SK-N-SH treated with all-trans-retinoic acid at 6 μM for 48 hours (cell line): ENCODE measurements around the gene COG1.
A peak's percentile ranks its signal among the peaks of the same experiment; 100 is the strongest.

ENCODE experiments used
- ATAC-seq: fragments of 200-7000 bp; cut with Tn5 transposase; 3 replicates; pipeline ENCODE4 v1.9.1; 2020; ENCODE audit warnings: mild to moderate bottlenecking, moderate library complexity
- ARNTL ChIP-seq: fragments of 450-650 bp; formaldehyde crosslinking; IDR thresholded peaks from 2 replicates; pipeline ENCODE4 v1.5.0; 2020; ENCODE audit warnings: low read depth, mild to moderate bottlenecking, moderate library complexity, borderline replicate concordance
- BACH2 ChIP-seq: fragments of 250-450 bp; sonication (Bioruptor Pico); IDR thresholded peaks from 2 replicates; pipeline ENCODE4 v1.9.0; 2021; ENCODE audit warnings: mild to moderate bottlenecking, borderline replicate concordance
- CREB5 ChIP-seq: fragments of 250-450 bp; sonication (Bioruptor Pico); IDR thresholded peaks from 2 replicates; pipeline ENCODE4 v1.5.1; 2020; ENCODE audit warnings: low read depth, mild to moderate bottlenecking, moderate library complexity
- ESRRG ChIP-seq: fragments of 250-450 bp; sonication (Bioruptor Pico); IDR thresholded peaks from 2 replicates; pipeline ENCODE4 v1.6.1; 2021; ENCODE audit warnings: mild to moderate bottlenecking
- GLIS3 ChIP-seq: fragments of 250-450 bp; sonication (Bioruptor Pico); IDR thresholded peaks from 2 replicates; pipeline ENCODE4 v1.5.0; 2020; ENCODE audit warnings: mild to moderate bottlenecking, moderate library complexity
- ISL1 ChIP-seq: fragments of 250-450 bp; sonication (Bioruptor Pico); IDR thresholded peaks from 2 replicates; pipeline ENCODE4 v2.1.2; 2022; ENCODE audit warnings: mild to moderate bottlenecking, moderate library complexity
- OSR1 ChIP-seq: fragments of 250-450 bp; sonication (Bioruptor Pico); IDR thresholded peaks from 2 replicates; pipeline ENCODE4 v1.8.0; 2022; ENCODE audit warnings: moderate library complexity, mild to moderate bottlenecking, inconsistent platforms
- PATZ1 ChIP-seq: fragments of 250-450 bp; sonication (Bioruptor Pico); IDR thresholded peaks from 2 replicates; pipeline ENCODE4 v1.8.0; 2020; ENCODE audit warnings: mild to moderate bottlenecking, moderate library complexity, borderline replicate concordance
- PPARA ChIP-seq: fragments of 250-450 bp; sonication (Bioruptor Pico); IDR thresholded peaks from 2 replicates; pipeline ENCODE4 v1.5.0; 2020; ENCODE audit warnings: mild to moderate bottlenecking, borderline replicate concordance
- RARB ChIP-seq: fragments of 250-450 bp; sonication (Bioruptor Pico); IDR thresholded peaks from 2 replicates; pipeline ENCODE4 v1.8.0; 2021; ENCODE audit warnings: mild to moderate bottlenecking, moderate library complexity
- SNAI2 ChIP-seq: fragments of 250-450 bp; sonication (Bioruptor Pico); IDR thresholded peaks from 2 replicates; pipeline ENCODE4 v1.5.0; 2020; ENCODE audit warnings: mild to moderate bottlenecking, moderate library complexity
- TCF4 ChIP-seq: fragments of 250-450 bp; sonication (Bioruptor Pico); IDR thresholded peaks from 2 replicates; pipeline ENCODE4 v1.8.0; 2021; ENCODE audit warnings: mild to moderate bottlenecking, moderate library complexity, borderline replicate concordance
- TOX ChIP-seq: fragments of 250-450 bp; sonication (Bioruptor Pico); IDR thresholded peaks from 2 replicates; pipeline ENCODE4 v1.8.0; 2021; ENCODE audit warnings: mild to moderate bottlenecking, moderate library complexity, borderline replicate concordance
- ZC3H10 ChIP-seq: fragments of 250-450 bp; sonication (Bioruptor Pico); IDR thresholded peaks from 2 replicates; pipeline ENCODE4 v1.5.1; 2021; ENCODE audit warnings: mild to moderate bottlenecking, moderate library complexity
- ZFP3 ChIP-seq: fragments of 250-450 bp; sonication (Bioruptor Pico); IDR thresholded peaks from 2 replicates; pipeline ENCODE4 v1.5.0; 2020; ENCODE audit warnings: mild to moderate bottlenecking, moderate library complexity
- ZNF70 ChIP-seq: fragments of 450-650 bp; formaldehyde crosslinking; IDR thresholded peaks from 2 replicates; pipeline ENCODE4 v1.5.0; 2020; ENCODE audit warnings: mild to moderate bottlenecking, moderate library complexity
- ZNF8 ChIP-seq: fragments of 450-650 bp; formaldehyde crosslinking; IDR thresholded peaks from 2 replicates; pipeline ENCODE4 v1.5.0; 2020; ENCODE audit warnings: mild to moderate bottlenecking, moderate library complexity
- TF ChIP-seq, protein P1 (sequence below): fragments of 250-450 bp; sonication (Bioruptor Pico); IDR thresholded peaks from 2 replicates; pipeline ENCODE4 v1.5.0; 2020; ENCODE audit warnings: mild to moderate bottlenecking, moderate library complexity
- TF ChIP-seq, protein P2 (sequence below): fragments of 250-450 bp; sonication (Bioruptor Pico); IDR thresholded peaks from 2 replicates; pipeline ENCODE4 v1.5.1; 2021; ENCODE audit warnings: mild to moderate bottlenecking, moderate library complexity
- TF ChIP-seq, protein P3 (sequence below): fragments of 250-450 bp; sonication (Bioruptor Pico); IDR thresholded peaks from 2 replicates; pipeline ENCODE4 v1.8.0; 2021; ENCODE audit warnings: low read depth, mild to moderate bottlenecking, moderate library complexity, borderline replicate concordance

Gene COG1

GRCh38 chr17:73228748-73229236 lies 35.9 kb downstream of the COG1 start:
- TF ChIP-seq PPARA (CRISPR knock-in tag) (no peak), PATZ1 (no peak), RARB (CRISPR knock-in tag) (no peak), GLIS3 (no peak), BACH2 (CRISPR knock-in tag) (no peak), TCF4 (CRISPR knock-in tag) (no peak), SNAI2 (no peak), ZNF8 (no peak), ISL1 (no peak), ZNF70 (CRISPR knock-in tag) (no peak), OSR1 (CRISPR knock-in tag) (no peak)
- TF ChIP-seq, protein P1, sequence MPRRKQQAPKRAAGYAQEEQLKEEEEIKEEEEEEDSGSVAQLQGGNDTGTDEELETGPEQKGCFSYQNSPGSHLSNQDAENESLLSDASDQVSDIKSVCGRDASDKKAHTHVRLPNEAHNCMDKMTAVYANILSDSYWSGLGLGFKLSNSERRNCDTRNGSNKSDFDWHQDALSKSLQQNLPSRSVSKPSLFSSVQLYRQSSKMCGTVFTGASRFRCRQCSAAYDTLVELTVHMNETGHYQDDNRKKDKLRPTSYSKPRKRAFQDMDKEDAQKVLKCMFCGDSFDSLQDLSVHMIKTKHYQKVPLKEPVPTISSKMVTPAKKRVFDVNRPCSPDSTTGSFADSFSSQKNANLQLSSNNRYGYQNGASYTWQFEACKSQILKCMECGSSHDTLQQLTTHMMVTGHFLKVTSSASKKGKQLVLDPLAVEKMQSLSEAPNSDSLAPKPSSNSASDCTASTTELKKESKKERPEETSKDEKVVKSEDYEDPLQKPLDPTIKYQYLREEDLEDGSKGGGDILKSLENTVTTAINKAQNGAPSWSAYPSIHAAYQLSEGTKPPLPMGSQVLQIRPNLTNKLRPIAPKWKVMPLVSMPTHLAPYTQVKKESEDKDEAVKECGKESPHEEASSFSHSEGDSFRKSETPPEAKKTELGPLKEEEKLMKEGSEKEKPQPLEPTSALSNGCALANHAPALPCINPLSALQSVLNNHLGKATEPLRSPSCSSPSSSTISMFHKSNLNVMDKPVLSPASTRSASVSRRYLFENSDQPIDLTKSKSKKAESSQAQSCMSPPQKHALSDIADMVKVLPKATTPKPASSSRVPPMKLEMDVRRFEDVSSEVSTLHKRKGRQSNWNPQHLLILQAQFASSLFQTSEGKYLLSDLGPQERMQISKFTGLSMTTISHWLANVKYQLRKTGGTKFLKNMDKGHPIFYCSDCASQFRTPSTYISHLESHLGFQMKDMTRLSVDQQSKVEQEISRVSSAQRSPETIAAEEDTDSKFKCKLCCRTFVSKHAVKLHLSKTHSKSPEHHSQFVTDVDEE (CRISPR knock-in tag): no peak
- ATAC-seq: no peak

DNA sequence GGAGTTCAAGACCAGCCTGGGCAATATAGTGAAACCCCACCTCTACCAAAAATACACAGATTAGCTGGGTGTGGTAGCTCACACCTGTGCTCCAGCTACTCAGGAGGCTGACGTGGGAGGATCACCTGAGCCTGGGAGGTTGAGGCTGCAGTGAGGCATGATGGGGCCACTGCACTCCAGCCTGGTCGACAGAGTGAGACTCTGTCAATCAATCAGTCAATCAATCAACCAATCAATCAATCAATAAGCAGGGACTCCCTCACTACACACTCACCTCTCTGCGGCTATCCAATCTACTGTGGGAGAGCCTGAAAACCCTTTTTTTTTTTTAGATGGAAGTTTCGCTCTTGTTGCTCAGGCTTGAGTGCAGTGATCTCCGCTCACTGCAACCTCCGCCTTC lies 37.2 kb downstream of the COG1 start:
- no peak for ATAC-seq
- TF ChIP-seq, protein P2, sequence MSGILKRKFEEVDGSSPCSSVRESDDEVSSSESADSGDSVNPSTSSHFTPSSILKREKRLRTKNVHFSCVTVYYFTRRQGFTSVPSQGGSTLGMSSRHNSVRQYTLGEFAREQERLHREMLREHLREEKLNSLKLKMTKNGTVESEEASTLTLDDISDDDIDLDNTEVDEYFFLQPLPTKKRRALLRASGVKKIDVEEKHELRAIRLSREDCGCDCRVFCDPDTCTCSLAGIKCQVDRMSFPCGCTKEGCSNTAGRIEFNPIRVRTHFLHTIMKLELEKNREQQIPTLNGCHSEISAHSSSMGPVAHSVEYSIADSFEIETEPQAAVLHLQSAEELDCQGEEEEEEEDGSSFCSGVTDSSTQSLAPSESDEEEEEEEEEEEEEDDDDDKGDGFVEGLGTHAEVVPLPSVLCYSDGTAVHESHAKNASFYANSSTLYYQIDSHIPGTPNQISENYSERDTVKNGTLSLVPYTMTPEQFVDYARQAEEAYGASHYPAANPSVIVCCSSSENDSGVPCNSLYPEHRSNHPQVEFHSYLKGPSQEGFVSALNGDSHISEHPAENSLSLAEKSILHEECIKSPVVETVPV: no peak
- TF ChIP-seq TCF4 (CRISPR knock-in tag) (no peak), CREB5 (no peak), PPARA (CRISPR knock-in tag) (no peak), RARB (CRISPR knock-in tag) (no peak), ZNF70 (CRISPR knock-in tag) (no peak), GLIS3 (no peak), TOX (CRISPR knock-in tag) (no peak), ZFP3 (no peak), ARNTL (CRISPR knock-in tag) (no peak), PATZ1 (no peak), ESRRG (CRISPR knock-in tag) (no peak), SNAI2 (no peak), BACH2 (CRISPR knock-in tag) (no peak)
- TF ChIP-seq, protein P3, sequence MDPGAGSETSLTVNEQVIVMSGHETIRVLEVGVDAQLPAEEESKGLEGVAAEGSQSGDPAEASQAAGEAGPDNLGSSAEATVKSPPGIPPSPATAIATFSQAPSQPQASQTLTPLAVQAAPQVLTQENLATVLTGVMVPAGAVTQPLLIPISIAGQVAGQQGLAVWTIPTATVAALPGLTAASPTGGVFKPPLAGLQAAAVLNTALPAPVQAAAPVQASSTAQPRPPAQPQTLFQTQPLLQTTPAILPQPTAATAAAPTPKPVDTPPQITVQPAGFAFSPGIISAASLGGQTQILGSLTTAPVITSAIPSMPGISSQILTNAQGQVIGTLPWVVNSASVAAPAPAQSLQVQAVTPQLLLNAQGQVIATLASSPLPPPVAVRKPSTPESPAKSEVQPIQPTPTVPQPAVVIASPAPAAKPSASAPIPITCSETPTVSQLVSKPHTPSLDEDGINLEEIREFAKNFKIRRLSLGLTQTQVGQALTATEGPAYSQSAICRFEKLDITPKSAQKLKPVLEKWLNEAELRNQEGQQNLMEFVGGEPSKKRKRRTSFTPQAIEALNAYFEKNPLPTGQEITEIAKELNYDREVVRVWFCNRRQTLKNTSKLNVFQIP (CRISPR knock-in tag): no peak

DNA sequence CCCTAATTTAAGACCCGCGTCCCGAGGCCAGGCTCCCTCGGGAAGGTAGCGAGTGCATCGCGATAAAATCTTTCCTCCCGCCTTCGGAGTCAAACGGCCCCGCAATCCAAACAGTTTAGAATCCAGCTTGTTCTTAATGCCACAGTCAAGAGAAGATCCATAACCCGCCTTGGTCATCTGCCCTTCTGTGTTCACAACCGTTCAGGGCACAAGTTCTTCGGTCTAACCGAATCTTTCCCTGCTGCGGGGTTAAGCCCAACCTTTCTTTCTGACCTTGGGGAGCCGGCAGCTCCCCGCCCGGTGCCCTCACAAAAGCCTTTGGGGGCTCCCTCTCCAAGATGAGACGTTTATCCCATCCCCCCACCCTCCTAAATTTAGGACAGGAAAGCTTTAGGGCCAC lies 38.5 kb downstream of the COG1 start:
- ATAC-seq: peak; percentile 40
- no peak for TF ChIP-seq PATZ1
- no peak for TF ChIP-seq ISL1
- TF ChIP-seq, protein P2: no peak
- no peak for TF ChIP-seq PPARA (CRISPR knock-in tag)
- TF ChIP-seq OSR1 (CRISPR knock-in tag): no peak
- no peak for TF ChIP-seq ZC3H10 (CRISPR knock-in tag)
- no peak for TF ChIP-seq CREB5
- TF ChIP-seq ESRRG (CRISPR knock-in tag): no peak
- no peak for TF ChIP-seq ZNF8
